HUES6 (cell line): ENCODE measurements around the gene TSPAN15.

Experiments
- H3K27ac ChIP-seq: 2 replicates; pipeline ENCODE4 v1.7.0; 2013; ENCODE audit warnings: low read depth, mild to moderate bottlenecking, low read length, inconsistent platforms
- H3K27me3 ChIP-seq: 2 replicates; pipeline ENCODE4 v1.6.1; 2013; ENCODE audit warnings: low read length; ENCODE audit not compliant: control insufficient read depth, insufficient read depth
- H3K36me3 ChIP-seq: 2 replicates; pipeline ENCODE4 v1.6.1; 2013; ENCODE audit warnings: low read length; ENCODE audit not compliant: control insufficient read depth, insufficient read depth
- H3K4me1 ChIP-seq: 2 replicates; pipeline ENCODE4 v1.6.1; 2013; ENCODE audit warnings: low read length; ENCODE audit not compliant: control insufficient read depth, insufficient read depth
- H3K4me3 ChIP-seq: 2 replicates; pipeline ENCODE4 v1.5.1; 2013; ENCODE audit warnings: low read depth, low read length
- H3K9ac ChIP-seq: one replicate; pipeline ENCODE4 v1.6.1; 2013; ENCODE audit warnings: mild to moderate bottlenecking, low read length
- H3K9me3 ChIP-seq: 2 replicates; pipeline ENCODE4 v1.6.1; 2013; ENCODE audit warnings: low read depth, low read length; ENCODE audit not compliant: control insufficient read depth, insufficient read depth

Gene TSPAN15

GRCh38 chr10:69409176-69409495, 42.1 kb upstream of the TSPAN15 start:
- no peak overlapping the region for H3K9ac ChIP-seq
- H3K27ac ChIP-seq, result no peak overlapping the region
- H3K36me3 ChIP-seq, result 0 out of 2 replicates have a peak, but pooled peaks cover 4% of the 10 kb centered on the region
- peak overlapping the region; percentile 26; the same call in 1 of the 2 replicates for H3K4me3 ChIP-seq
- H3K9me3 ChIP-seq, result no peaks in the 10 kb centered on the region
- H3K27me3 ChIP-seq, result no peaks in the 10 kb centered on the region
- peaks cover 28% of the 10 kb centered on the region for H3K4me1 ChIP-seq

DNA sequence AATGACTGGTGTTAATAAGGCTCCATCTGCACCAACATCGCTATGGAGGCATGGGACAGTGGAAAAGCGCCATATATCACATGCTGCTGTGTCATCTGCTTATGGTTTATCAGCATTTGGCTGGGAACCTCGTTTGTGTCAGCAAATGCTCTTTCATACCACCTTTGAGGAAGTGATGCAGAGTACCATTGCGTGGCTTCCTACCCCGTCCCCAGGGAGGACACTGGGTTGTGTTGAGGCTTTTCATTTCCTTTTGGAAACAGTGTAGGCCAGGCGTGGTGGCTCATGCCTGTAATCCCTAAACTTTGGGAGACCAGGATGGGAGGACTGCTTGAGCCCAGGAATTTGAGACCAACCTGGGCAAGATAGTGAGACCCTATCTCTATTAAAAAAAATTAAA, 41.3 kb upstream of the TSPAN15 start:
- H3K4me1 ChIP-seq, result peaks cover 28% of the 10 kb centered on the region
- H3K9ac ChIP-seq, result no peak overlapping the region
- no peak overlapping the region for H3K4me3 ChIP-seq
- no peak overlapping the region for H3K27ac ChIP-seq
- H3K9me3 ChIP-seq, result no peaks in the 10 kb centered on the region
- no peaks in the 10 kb centered on the region for H3K27me3 ChIP-seq
- no peaks in the 10 kb centered on the region for H3K36me3 ChIP-seq

DNA sequence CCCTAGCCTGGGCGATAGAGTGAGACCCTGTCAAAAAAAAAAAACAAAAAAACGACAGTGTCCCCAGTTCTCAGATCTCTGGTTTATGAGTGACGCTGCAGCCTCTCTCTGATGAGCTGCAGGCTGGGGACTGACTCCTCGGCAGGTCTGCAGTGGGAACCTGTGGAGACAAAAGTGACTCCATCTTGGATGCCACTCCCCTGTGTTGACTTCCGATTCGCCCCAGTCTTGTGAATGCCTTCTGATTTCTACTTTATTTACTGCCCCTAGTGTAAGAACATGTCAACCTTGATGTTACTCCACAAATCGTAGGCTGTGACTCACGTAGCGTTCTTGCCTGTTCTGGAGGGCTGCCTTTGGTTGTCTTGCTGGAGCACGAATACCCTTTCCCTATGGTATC, 40.8 kb upstream of the TSPAN15 start:
- Histone ChIP-seq H3K9ac (no peak overlapping the region), H3K4me3 (no peak overlapping the region), H3K4me1 (peaks cover 27% of the 10 kb centered on the region), H3K27ac (no peak overlapping the region), H3K9me3 (no peaks in the 10 kb centered on the region), H3K27me3 (no peaks in the 10 kb centered on the region), H3K36me3 (no peaks in the 10 kb centered on the region)

DNA sequence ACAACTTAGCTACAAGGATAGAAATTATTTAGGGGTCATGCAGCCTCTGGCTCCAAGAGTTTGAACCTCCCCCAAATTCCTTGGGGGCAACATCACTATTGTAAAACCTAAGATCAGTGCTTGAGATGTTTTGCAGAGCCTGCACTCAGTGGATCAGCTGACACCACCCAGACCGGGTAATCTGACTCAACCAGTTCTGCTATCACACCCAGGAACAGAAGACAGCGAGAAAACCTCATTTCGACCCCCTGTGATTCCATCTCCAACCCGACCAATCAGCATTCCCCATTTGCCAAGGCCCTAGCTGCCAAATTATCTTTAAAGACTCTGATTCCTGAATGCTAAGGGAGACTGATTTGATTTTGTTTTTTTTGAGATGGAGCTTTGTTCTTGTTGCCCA, 39.8 kb upstream of the TSPAN15 start:
- Histone ChIP-seq H3K27me3 (no peaks in the 10 kb centered on the region), H3K9me3 (no peaks in the 10 kb centered on the region), H3K27ac (no peak overlapping the region), H3K9ac (no peak overlapping the region), H3K4me3 (no peak overlapping the region), H3K4me1 (peaks cover 18% of the 10 kb centered on the region), H3K36me3 (no peaks in the 10 kb centered on the region)

GRCh38 chr10:69412232-69412790, 39.0 kb upstream of the TSPAN15 start:
- H3K27ac ChIP-seq, result no peak overlapping the region
- H3K9me3 ChIP-seq, result no peaks in the 10 kb centered on the region
- no peaks in the 10 kb centered on the region for H3K27me3 ChIP-seq
- H3K4me1 ChIP-seq, result peaks cover 10% of the 10 kb centered on the region
- H3K36me3 ChIP-seq, result no peaks in the 10 kb centered on the region
- H3K4me3 ChIP-seq, result no peak overlapping the region
- H3K9ac ChIP-seq, result no peak overlapping the region

DNA sequence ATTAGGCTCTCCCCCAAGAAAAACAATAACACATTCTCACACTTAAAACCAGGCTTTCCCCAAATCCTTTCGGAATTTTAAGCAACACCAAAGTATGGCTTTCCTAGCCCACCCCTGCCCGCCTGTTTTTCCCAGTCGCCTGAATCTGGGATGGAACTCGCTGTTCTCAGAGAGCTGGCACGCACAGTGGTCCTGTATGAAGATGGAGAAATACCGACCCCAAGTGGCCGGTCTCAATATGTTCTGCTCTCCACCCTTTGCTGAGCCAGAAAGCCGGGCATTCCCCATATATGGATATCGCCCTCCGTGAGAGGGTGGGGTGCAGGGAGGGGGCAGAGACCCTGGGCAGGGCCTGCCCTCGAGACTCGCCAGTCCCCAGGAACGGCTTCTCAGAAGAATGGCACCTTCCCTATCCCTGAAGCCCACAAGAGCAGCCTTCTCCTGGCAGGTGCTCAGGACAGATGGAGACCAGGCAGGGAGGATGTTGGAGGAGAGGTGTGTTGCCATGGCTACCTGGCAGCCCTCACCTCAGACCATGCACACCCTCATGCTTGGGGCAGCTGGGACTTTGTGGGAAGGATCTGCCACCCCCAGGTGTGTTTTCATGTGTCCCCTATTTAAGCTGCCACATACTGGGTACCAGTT, 37.9 kb upstream of the TSPAN15 start:
- Histone ChIP-seq H3K36me3 (no peaks in the 10 kb centered on the region), H3K9ac (no peak overlapping the region), H3K4me1 (peaks cover 3% of the 10 kb centered on the region; the same call in 1 of the 2 replicates), H3K4me3 (0 out of 2 replicates have a peak overlapping the region, but pooled peaks have one; percentile 30), H3K27ac (no peak overlapping the region), H3K9me3 (no peaks in the 10 kb centered on the region), H3K27me3 (no peaks in the 10 kb centered on the region)

- Histone ChIP-seq H3K4me3 (no peak overlapping the region), H3K9ac (no peak overlapping the region), H3K27me3 (no peaks in the 10 kb centered on the region), H3K27ac (no peak overlapping the region), H3K9me3 (no peaks in the 10 kb centered on the region), H3K36me3 (no peaks in the 10 kb centered on the region), H3K4me1 (0 out of 2 replicates have a peak, but pooled peaks cover 3% of the 10 kb centered on the region)
Measured at GRCh38 chr10:69414036-69415018, 36.9 kb upstream of the TSPAN15 start.

GRCh38 chr10:69415049-69415448, 36.2 kb upstream of the TSPAN15 start:
- H3K4me1 ChIP-seq, result 0 out of 2 replicates have a peak, but pooled peaks cover 3% of the 10 kb centered on the region
- H3K9me3 ChIP-seq, result no peaks in the 10 kb centered on the region
- no peaks in the 10 kb centered on the region for H3K27me3 ChIP-seq
- no peak overlapping the region for H3K27ac ChIP-seq
- no peaks in the 10 kb centered on the region for H3K36me3 ChIP-seq
- H3K9ac ChIP-seq, result no peak overlapping the region
- H3K4me3 ChIP-seq, result no peak overlapping the region

DNA sequence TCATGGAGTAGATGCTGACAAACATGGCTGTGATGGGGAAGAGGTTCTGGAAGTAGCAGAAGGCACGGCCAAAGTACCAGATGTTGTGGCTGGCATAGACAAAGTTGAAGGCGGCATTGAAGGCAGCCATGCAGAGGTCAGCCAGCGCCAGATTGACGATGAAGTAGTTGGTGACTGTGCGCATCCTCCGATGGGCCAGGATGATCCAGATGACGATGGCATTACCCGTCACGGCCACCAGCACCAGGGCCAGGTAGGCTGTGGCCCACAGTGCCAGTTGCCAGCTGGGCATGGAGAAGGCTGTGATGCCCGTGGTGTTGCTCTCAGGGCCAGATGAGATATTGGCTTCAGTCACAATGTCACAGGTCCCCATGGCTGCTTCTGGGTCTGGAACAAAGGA, 35.3 kb upstream of the TSPAN15 start:
- Histone ChIP-seq H3K27ac (no peak overlapping the region), H3K27me3 (no peaks in the 10 kb centered on the region), H3K9me3 (no peaks in the 10 kb centered on the region), H3K36me3 (no peaks in the 10 kb centered on the region), H3K4me1 (0 out of 2 replicates have a peak, but pooled peaks cover 3% of the 10 kb centered on the region), H3K4me3 (no peak overlapping the region), H3K9ac (no peak overlapping the region)

DNA sequence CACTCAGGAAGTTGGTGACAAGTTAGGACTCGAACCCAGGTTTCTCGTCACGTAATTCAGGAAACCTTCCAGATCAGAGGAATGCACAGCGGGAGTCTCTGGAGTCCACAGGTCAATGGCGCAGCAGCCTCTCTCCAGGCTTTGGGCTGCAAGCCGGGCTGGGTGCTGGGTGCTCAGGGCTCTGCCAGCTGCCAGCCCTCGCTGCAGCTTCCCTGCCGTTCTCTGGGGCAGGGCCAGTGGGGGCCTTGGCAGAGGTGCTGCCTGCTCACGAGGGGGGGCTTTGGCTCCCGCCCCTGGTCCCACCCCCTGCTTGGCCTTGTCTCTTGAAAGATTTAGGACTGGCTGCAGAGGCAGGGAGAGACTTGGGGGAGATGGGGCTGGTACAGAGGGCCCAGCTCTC, 34.6 kb upstream of the TSPAN15 start, which contains the start of gene TACR2:
TSS of gene TACR2 (minus strand) at position 224 of the 400 bp plus-strand sequence. CDS start 595 bp downstream, outside the sequence.
- Histone ChIP-seq H3K9me3 (no peaks in the 10 kb centered on the region), H3K27ac (no peak within 1 kb of the TSS)

GRCh38 chr10:69417542-69417941, 33.7 kb upstream of the TSPAN15 start:
- H3K4me3 ChIP-seq, result no peak overlapping the region
- no peaks in the 10 kb centered on the region for H3K36me3 ChIP-seq
- H3K9me3 ChIP-seq, result no peaks in the 10 kb centered on the region
- no peak overlapping the region for H3K27ac ChIP-seq
- 0 out of 2 replicates have a peak, but pooled peaks cover 3% of the 10 kb centered on the region for H3K4me1 ChIP-seq
- no peak overlapping the region for H3K9ac ChIP-seq
- H3K27me3 ChIP-seq, result no peaks in the 10 kb centered on the region

More for the DNA sequence above, 34.6 kb upstream of the TSPAN15 start, which contains the start of gene TACR2:
- Histone ChIP-seq H3K9ac (no peak within 1 kb of the TSS), H3K36me3 (no peaks in the 10 kb centered on the region), H3K27me3 (no peaks in the 10 kb centered on the region), H3K4me1 (0 out of 2 replicates have a peak, but pooled peaks cover 3% of the 10 kb centered on the region), H3K4me3 (no peak within 1 kb of the TSS)
